NOMO-1 treated with DMSO at 0.1 percent for 48 hours (cell line): ENCODE results near the gene WDR31.
A peak's percentile ranks its signal among the peaks of the same experiment; 100 is the strongest.
"Not testable (repeated sequence)": the region's sequence is repeated elsewhere in the genome, so short reads cannot be mapped to it uniquely, and the experiment has no call there.

Source experiments
- DNase-seq: peaks from one replicate; lab custom pipeline; 2025; ENCODE audit not compliant: unreplicated experiment; lab: John Stamatoyannopoulos, UW

WDR31 gene

GRCh38 chr9:113298924-113299770, 40.9 kb downstream of the WDR31 start:
- no peak for DNase-seq

- DNase-seq, result no peak
Observed at GRCh38 chr9:113298311-113298710, 41.8 kb downstream of the WDR31 start.

- no peak for DNase-seq
Observed at GRCh38 chr9:113296796-113297558, 43.1 kb downstream of the WDR31 start.

GRCh38 chr9:113296247-113296646, 43.8 kb downstream of the WDR31 start:
- not testable (repeated sequence) for DNase-seq

GRCh38 chr9:113293285-113293878, 46.7 kb downstream of the WDR31 start:
- DNase-seq, result no peak

- no peak for DNase-seq
Observed at GRCh38 chr9:113290052-113290607, 49.9 kb downstream of the WDR31 start.

- DNase-seq, result no peak
Observed at GRCh38 chr9:113289091-113289490, 51.0 kb downstream of the WDR31 start.

- no peak for DNase-seq
Observed at GRCh38 chr9:113281356-113281755, 58.7 kb downstream of the WDR31 start.

GRCh38 chr9:113278840-113279239, 61.2 kb downstream of the WDR31 start:
- no peak for DNase-seq

- DNase-seq, result peak; percentile 97
Observed at GRCh38 chr9:113275157-113276131, 64.6 kb downstream of the WDR31 start, which contains the start of the genes CDC26 and PRPF4. Gene CDC26, minus strand, starts transcription at chr9:113275572. Its CDS starts 3,065 bp downstream, at chr9:113272507. Gene PRPF4, plus strand, starts transcription at chr9:113275658. Its CDS starts 86 bp downstream, at chr9:113275744.

- DNase-seq, result peak; percentile 73
Observed at GRCh38 chr9:113274474-113275156, 65.5 kb downstream of the WDR31 start.

- DNase-seq, result no peak
Observed at GRCh38 chr9:113269871-113270270, 70.2 kb downstream of the WDR31 start.

GRCh38 chr9:113269355-113269754, 70.7 kb downstream of the WDR31 start:
- DNase-seq, result no peak

- DNase-seq, result no peak
Observed at GRCh38 chr9:113267911-113268566, 72.0 kb downstream of the WDR31 start.

GRCh38 chr9:113266174-113266573, 73.9 kb downstream of the WDR31 start:
- no peak for DNase-seq
